Gastrocnemius medialis (tissue), 4 donors: ENCODE results near the gene DMD. TPM values are rescaled to one million over a fixed set of nuclear protein-coding genes. Genes with fewer than 3 reads are reported as not detected.

ENCODE experiments used
- ATAC-seq, 2 donors: fragments of 150-250 bp; one replicate each; pipeline ENCODE4 v1.9.1; 2016
- DNase-seq, 2 donors: peaks; one replicate each; pipeline ENCODE4 v3.0.0-alpha.2; 2019
- H3K27ac ChIP-seq, 4 donors: fragments of 200-600 bp; sonication (generic); 1 replicate in 1 of 4; 2 replicates in 3 of 4; pipeline ENCODE4 v1.5.1; 2016 to 2018; ENCODE audit warnings: mild to moderate bottlenecking in 2 of 4, moderate library complexity in 1 of 4
- H3K27me3 ChIP-seq, 3 donors: fragments of 200-600 bp; sonication (generic) in 2 of 3; 1 replicate in 1 of 3; 2 replicates in 2 of 3; pipeline versions ENCODE4 v1.5.1 to v1.6.0; 2016 to 2019; ENCODE audit warnings: mild to moderate bottlenecking in 1 of 3, moderate library complexity in 1 of 3
- H3K36me3 ChIP-seq, 2 donors: fragments of 200-600 bp; sonication (generic) in 1 of 2; one replicate each; pipeline ENCODE4 v1.5.1; 2017 to 2018
- H3K4me1 ChIP-seq, 2 donors: fragments of 200-600 bp; sonication (generic) in 1 of 2; one replicate each; pipeline ENCODE4 v1.5.1; 2016 to 2017; ENCODE audit warnings: mild to moderate bottlenecking in 2 of 2
- H3K4me3 ChIP-seq, 4 donors: fragments of 200-600 bp; sonication (generic) in 3 of 4; 1 replicate in 1 of 4; 2 replicates in 3 of 4; pipeline ENCODE4 v1.5.1; 2016 to 2019; ENCODE audit warnings: mild to moderate bottlenecking in 2 of 4
- H3K9me3 ChIP-seq, 3 donors: fragments of 200-600 bp; sonication (generic) in 2 of 3; 1 replicate in 1 of 3; 2 replicates in 2 of 3; pipeline ENCODE4 v1.5.1; 2016 to 2019
- CTCF ChIP-seq, 5 experiments: fragments of 450-650 bp in 3 of 5; fragments of 200-600 bp in 2 of 5; sonication (generic) in 2 of 5; IDR thresholded peaks in 4 of 5; conservative IDR thresholded peaks in 1 of 5; 1 replicate in 4 of 5; 2 replicates in 1 of 5; pipeline ENCODE4 v1.5.1; 2016 to 2019; ENCODE audit warnings: antibody characterized with exemption in 5 of 5, mild to moderate bottlenecking in 3 of 5, moderate library complexity in 3 of 5
- POLR2A ChIP-seq, 2 donors: fragments of 450-650 bp; IDR thresholded peaks; one replicate each; pipeline ENCODE4 v1.6.1; 2017; ENCODE audit warnings: antibody characterized with exemption in 2 of 2, mild to moderate bottlenecking in 2 of 2, moderate library complexity in 2 of 2
- in situ Hi-C, 4 donors: fragments of 200-750 bp; cut with MboI; loops; one replicate each; pipeline versions ENCODE4 v1.15.0 to v1.8.0; 2017; ENCODE audit warnings: low sequenced_read_pairs in 4 of 4
- intact Hi-C: fragments of 100-400 bp; cut with DNase I; formaldehyde crosslinking; loops from one replicate; pipeline ENCODE4 v1.15.1; 2023; ENCODE audit warnings: low total_unique reads
- total RNA-seq, 4 donors: library from RNA; depleted of rRNA; stranded (reverse); fragments of >200 nt; gene quantifications; one replicate each; pipeline versions ENCODE4 v1.1.0 to v1.2.3, GENCODE V29; 2016

The DMD gene
- total RNA-seq, 4 donors from 2014 or later, result 53.5 to 201 (median 98.9) TPM

GRCh38 chrX:31356275-31357212 is 1854.8 kb downstream of the DMD start:
- H3K27ac ChIP-seq, result no peak overlapping the region
- H3K9me3 ChIP-seq, result no peaks in the 10 kb centered on the region
- TF ChIP-seq POLR2A (IDR thresholded peaks at IDR 0.05) (no peak), CTCF (IDR thresholded peaks at IDR 0.05 in 4 of 5, conservative IDR thresholded peaks at IDR 0.05 in 1 of 5) (no peak)
- no peaks in the 10 kb centered on the region for H3K27me3 ChIP-seq
- no peaks in the 10 kb centered on the region for H3K36me3 ChIP-seq
- DNase-seq (no peak), ATAC-seq (no peak)
- intact Hi-C loops, result no loop called here
- no peak overlapping the region for H3K4me3 ChIP-seq
- no peaks in the 10 kb centered on the region for H3K4me1 ChIP-seq
- in situ Hi-C loops, result no loop called here

GRCh38 chrX:31355206-31355955 is 1856.0 kb downstream of the DMD start:
- intact Hi-C loops (no loop called here), in situ Hi-C loops (no loop called here)
- Histone ChIP-seq H3K27me3 (no peaks in the 10 kb centered on the region), H3K4me3 (no peak overlapping the region), H3K4me1 (no peaks in the 10 kb centered on the region), H3K36me3 (no peaks in the 10 kb centered on the region), H3K9me3 (no peaks in the 10 kb centered on the region), H3K27ac (no peak overlapping the region)
- TF ChIP-seq POLR2A (IDR thresholded peaks at IDR 0.05) (no peak), CTCF (IDR thresholded peaks at IDR 0.05 in 4 of 5, conservative IDR thresholded peaks at IDR 0.05 in 1 of 5) (no peak)
- no peak for DNase-seq
- no peak for ATAC-seq

GRCh38 chrX:31353095-31353494 is 1858.3 kb downstream of the DMD start:
- intact Hi-C loops, result no loop called here
- no peaks in the 10 kb centered on the region for H3K9me3 ChIP-seq
- DNase-seq (no peak), ATAC-seq (no peak)
- no peaks in the 10 kb centered on the region for H3K27me3 ChIP-seq
- no peak overlapping the region for H3K4me3 ChIP-seq
- no peak overlapping the region for H3K27ac ChIP-seq
- no peak for TF ChIP-seq CTCF (IDR thresholded peaks at IDR 0.05 in 4 of 5, conservative IDR thresholded peaks at IDR 0.05 in 1 of 5)
- no peak for TF ChIP-seq POLR2A (IDR thresholded peaks at IDR 0.05)
- in situ Hi-C loops, result no loop called here
- no peaks in the 10 kb centered on the region for H3K4me1 ChIP-seq
- no peaks in the 10 kb centered on the region for H3K36me3 ChIP-seq

- Histone ChIP-seq H3K4me3 (no peak overlapping the region), H3K36me3 (no peaks in the 10 kb centered on the region), H3K27ac (no peak overlapping the region), H3K9me3 (no peaks in the 10 kb centered on the region), H3K27me3 (no peaks in the 10 kb centered on the region), H3K4me1 (no peaks in the 10 kb centered on the region)
- intact Hi-C loops, result no loop called here
- in situ Hi-C loops, result no loop called here
- ATAC-seq, result no peak
- TF ChIP-seq POLR2A (IDR thresholded peaks at IDR 0.05) (no peak), CTCF (IDR thresholded peaks at IDR 0.05 in 4 of 5, conservative IDR thresholded peaks at IDR 0.05 in 1 of 5) (no peak)
- no peak for DNase-seq
These were observed 1860.6 kb downstream of the DMD start for GRCh38 chrX:31350808-31351074.
